Neural progenitor cell (in vitro differentiated cells): Measurements from ENCODE around the gene ESYT3. TPM values are rescaled to one million over a fixed set of nuclear protein-coding genes. Genes with fewer than 3 reads are reported as not detected.
A peak's percentile ranks its signal among the peaks of the same experiment; 100 is the strongest.

Experiments used
- DNase-seq: peaks from one replicate; pipeline ENCODE4 v3.0.0-alpha.2; 2016; ENCODE audit warnings: low spot score
- H2AFZ ChIP-seq: fragments of 200-600 bp; sonication (generic); replicated peaks from 2 replicates; pipeline ENCODE4 v1.6.1; 2016; ENCODE audit warnings: antibody characterized with exemption
- H3F3A ChIP-seq: fragments of 200-600 bp; sonication (generic); 2 replicates; pipeline ENCODE4 v1.6.1; 2016; ENCODE audit warnings: antibody characterized with exemption, low read depth
- H3K27ac ChIP-seq: fragments of 200-600 bp; sonication (generic); 2 replicates; pipeline ENCODE4 v1.5.1; 2016; ENCODE audit warnings: mild to moderate bottlenecking
- H3K27me3 ChIP-seq: fragments of 200-600 bp; sonication (generic); 2 replicates; pipeline ENCODE4 v1.6.1; 2016; ENCODE audit warnings: mild to moderate bottlenecking, moderate library complexity
- H3K36me3 ChIP-seq: fragments of 200-600 bp; sonication (generic); 2 replicates; pipeline ENCODE4 v1.5.1; 2016
- H3K4me1 ChIP-seq: fragments of 200-600 bp; sonication (generic); 2 replicates; pipeline ENCODE4 v1.6.1; 2016; ENCODE audit warnings: mixed run types
- H3K4me2 ChIP-seq: fragments of 200-600 bp; sonication (generic); 2 replicates; pipeline ENCODE4 v1.6.1; 2016
- H3K4me3 ChIP-seq: fragments of 200-600 bp; sonication (generic); 2 replicates; pipeline ENCODE4 v1.5.1; 2016
- H3K79me2 ChIP-seq: fragments of 200-600 bp; sonication (generic); 2 replicates; pipeline ENCODE4 v1.6.1; 2016; ENCODE audit warnings: low read depth
- H3K9ac ChIP-seq: fragments of 200-600 bp; sonication (generic); 2 replicates; pipeline ENCODE4 v1.6.1; 2016
- H3K9me3 ChIP-seq: fragments of 200-600 bp; sonication (generic); 2 replicates; pipeline ENCODE4 v1.5.1; 2016; ENCODE audit warnings: low read depth
- H4K20me1 ChIP-seq: fragments of 200-600 bp; sonication (generic); 2 replicates; pipeline ENCODE4 v1.6.1; 2016; ENCODE audit warnings: low read depth
- H3K27ac Mint-ChIP-seq: 3 replicates; pipeline ENCODE4 v1.8.0; 2021; ENCODE audit warnings: mixed read lengths
- H3K27me3 Mint-ChIP-seq: 2 replicates; pipeline ENCODE4 v1.8.0; 2022; ENCODE audit warnings: low read depth, mild to moderate bottlenecking, inconsistent platforms, moderate library complexity, mixed read lengths; ENCODE audit not compliant: insufficient read depth
- H3K36me3 Mint-ChIP-seq: 3 replicates; pipeline ENCODE4 v1.8.0; 2021; ENCODE audit warnings: mixed read lengths
- H3K4me1 Mint-ChIP-seq: 3 replicates; pipeline ENCODE4 v1.8.0; 2021; ENCODE audit warnings: mixed read lengths
- H3K4me3 Mint-ChIP-seq: 3 replicates; pipeline ENCODE4 v1.8.0; 2021; ENCODE audit warnings: mild to moderate bottlenecking, moderate library complexity, mixed read lengths
- H3K9me3 Mint-ChIP-seq: 3 replicates; pipeline ENCODE4 v1.8.0; 2020; ENCODE audit warnings: mixed read lengths
- EZH2 ChIP-seq: fragments of 200-600 bp; sonication (generic); IDR thresholded peaks from 2 replicates; pipeline ENCODE4 v1.6.1; 2017; ENCODE audit warnings: antibody characterized with exemption, mild to moderate bottlenecking, moderate library complexity
- EZH2phosphoT487 ChIP-seq: fragments of 200-600 bp; sonication (generic); IDR thresholded peaks from 2 replicates; pipeline ENCODE4 v1.6.1; 2017; ENCODE audit warnings: antibody characterized with exemption
- total RNA-seq: library from RNA; depleted of rRNA; stranded (reverse); fragments of >200 nt; gene quantifications from 2 replicates; pipeline ENCODE4 v1.2.3, GENCODE V29; 2015; ENCODE audit warnings: low replicate concordance
- TF ChIP-seq, protein P1 (sequence below): fragments of 200-600 bp; sonication (generic); IDR thresholded peaks from 2 replicates; pipeline ENCODE4 v1.5.1; 2017; ENCODE audit warnings: antibody characterized with exemption, mild to moderate bottlenecking

The ESYT3 gene
- total RNA-seq, 1 donor from 2014 or later = 1.4 TPM

DNA sequence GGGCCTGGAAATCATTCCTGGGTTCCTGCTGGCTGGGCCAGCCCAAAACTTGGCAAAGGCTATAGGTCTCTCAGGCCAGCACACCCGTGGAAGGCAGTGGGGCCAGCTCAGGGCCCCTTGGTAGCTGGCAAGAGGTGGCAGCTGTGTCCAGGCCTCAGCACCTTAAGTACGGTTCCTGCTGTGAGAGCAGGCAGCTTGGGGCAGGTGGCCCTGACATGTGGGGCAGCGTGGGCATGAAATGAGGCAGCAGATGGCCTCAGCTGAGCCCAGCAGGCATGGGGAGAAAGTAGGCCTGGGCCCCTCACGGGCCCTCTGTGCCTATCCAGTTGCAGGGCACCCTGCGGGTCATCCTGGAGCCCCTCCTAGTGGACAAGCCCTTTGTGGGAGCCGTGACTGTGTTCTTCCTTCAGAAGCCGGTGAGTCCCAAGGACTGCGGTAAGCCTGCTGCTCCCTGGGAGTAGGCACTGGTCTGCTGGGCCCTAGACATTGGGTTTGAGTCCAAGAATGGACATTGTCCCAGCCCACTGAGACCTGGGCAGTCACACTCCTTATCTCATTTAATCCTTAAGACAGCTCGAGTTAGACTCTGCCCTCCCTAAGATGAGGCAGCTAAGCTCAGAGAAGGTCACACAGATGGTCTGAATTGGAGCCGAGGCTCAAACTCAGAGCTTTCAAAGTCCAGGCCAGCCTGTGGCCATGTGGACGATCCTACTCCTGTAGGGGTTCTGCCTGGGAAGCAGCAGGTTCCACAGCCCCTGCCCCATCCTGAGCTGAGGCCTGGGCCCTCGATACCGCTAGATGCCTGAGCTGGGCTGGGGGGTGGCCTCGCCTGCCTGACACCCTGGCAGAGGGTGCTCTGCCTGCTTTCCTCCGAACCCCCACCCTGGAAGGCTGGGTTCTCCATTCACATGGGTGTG, 25.5 kb downstream of the ESYT3 start:
- no peak overlapping the region for H3K9ac ChIP-seq
- H3F3A ChIP-seq = no peaks in the 10 kb centered on the region
- H3K27ac ChIP-seq = no peak overlapping the region
- H3K27me3 Mint-ChIP-seq = peaks cover 6% of the 10 kb centered on the region
- TF ChIP-seq EZH2 (no peak), EZH2phosphoT487 (no peak)
- TF ChIP-seq, protein P1, sequence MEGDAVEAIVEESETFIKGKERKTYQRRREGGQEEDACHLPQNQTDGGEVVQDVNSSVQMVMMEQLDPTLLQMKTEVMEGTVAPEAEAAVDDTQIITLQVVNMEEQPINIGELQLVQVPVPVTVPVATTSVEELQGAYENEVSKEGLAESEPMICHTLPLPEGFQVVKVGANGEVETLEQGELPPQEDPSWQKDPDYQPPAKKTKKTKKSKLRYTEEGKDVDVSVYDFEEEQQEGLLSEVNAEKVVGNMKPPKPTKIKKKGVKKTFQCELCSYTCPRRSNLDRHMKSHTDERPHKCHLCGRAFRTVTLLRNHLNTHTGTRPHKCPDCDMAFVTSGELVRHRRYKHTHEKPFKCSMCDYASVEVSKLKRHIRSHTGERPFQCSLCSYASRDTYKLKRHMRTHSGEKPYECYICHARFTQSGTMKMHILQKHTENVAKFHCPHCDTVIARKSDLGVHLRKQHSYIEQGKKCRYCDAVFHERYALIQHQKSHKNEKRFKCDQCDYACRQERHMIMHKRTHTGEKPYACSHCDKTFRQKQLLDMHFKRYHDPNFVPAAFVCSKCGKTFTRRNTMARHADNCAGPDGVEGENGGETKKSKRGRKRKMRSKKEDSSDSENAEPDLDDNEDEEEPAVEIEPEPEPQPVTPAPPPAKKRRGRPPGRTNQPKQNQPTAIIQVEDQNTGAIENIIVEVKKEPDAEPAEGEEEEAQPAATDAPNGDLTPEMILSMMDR = no peak
- H3K4me3 ChIP-seq = no peak overlapping the region
- H3K36me3 Mint-ChIP-seq = no peaks in the 10 kb centered on the region
- no peaks in the 10 kb centered on the region for H4K20me1 ChIP-seq
- no peak overlapping the region for H3K4me2 ChIP-seq
- H3K79me2 ChIP-seq = no peaks in the 10 kb centered on the region
- peak overlapping the region; percentile 74 for H3K27ac Mint-ChIP-seq
- H3K4me1 Mint-ChIP-seq = peaks cover 4% of the 10 kb centered on the region
- no peak overlapping the region for H3K4me3 Mint-ChIP-seq
- no peaks in the 10 kb centered on the region for H3K36me3 ChIP-seq
- DNase-seq = no peak
- no peaks in the 10 kb centered on the region for H3K27me3 ChIP-seq
- no peaks in the 10 kb centered on the region for H3K9me3 ChIP-seq
- no peaks in the 10 kb centered on the region for H3K4me1 ChIP-seq
- H2AFZ ChIP-seq = no peak overlapping the region
- no peaks in the 10 kb centered on the region for H3K9me3 Mint-ChIP-seq

DNA sequence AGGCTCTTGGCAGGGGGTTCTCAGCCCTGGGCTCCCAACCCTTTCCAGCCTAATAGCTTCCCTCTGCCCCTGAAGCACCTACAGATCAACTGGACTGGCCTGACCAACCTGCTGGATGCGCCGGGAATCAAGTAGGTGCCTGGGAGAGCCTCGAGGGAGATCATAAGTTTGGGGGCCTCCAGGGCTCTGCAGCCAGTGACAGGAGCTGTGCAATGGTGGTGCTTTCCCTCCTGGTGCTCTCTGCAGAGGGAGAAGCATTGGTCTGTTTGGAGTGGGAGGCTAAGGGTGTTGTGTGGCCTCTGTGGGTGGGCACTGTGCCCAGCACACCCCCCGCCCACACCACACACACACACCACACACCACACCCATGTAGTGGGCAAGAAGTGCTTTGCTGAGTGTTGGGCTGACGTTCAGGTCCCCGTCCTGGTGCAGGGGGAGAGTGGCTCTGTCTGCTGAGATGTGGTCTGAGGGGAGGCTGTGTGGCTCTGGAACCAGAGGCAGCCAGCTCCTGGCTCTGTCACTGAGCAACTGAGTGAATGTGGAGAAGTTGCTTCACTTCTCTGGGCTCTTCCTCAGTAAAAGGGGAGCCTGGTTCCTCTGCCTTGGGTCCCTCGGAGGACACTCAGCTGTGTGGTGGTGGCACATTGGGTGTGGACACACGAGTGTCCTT, 26.3 kb downstream of the ESYT3 start:
- peaks cover 4% of the 10 kb centered on the region for H3K4me1 Mint-ChIP-seq

DNA sequence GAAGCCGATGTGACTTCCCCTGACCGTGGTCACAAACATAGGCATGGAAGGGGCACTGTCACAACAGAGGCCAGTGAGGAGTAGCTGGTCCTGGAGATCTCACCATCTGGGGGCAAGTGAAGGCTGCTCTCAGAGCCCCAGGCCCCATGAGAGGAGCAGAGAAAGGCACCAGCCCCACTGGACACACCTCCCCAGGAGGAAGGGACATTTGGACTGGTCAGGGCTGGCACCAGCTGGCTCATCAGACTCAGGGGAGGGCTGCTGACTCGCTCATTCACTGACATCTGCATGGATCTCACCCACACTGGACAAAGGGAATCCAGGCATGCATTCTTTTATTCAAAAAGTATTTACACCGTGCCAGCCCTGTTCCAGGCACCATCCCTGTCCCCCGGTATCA, 26.8 kb downstream of the ESYT3 start:
- H3K27ac ChIP-seq = no peak overlapping the region
- no peak overlapping the region for H3K9ac ChIP-seq
- H3K27me3 Mint-ChIP-seq = peaks cover 3% of the 10 kb centered on the region

More for the DNA sequence above, 26.3 kb downstream of the ESYT3 start:
- DNase-seq = no peak
- peaks cover 3% of the 10 kb centered on the region for H3K27me3 Mint-ChIP-seq
- H3K79me2 ChIP-seq = no peaks in the 10 kb centered on the region
- no peak overlapping the region for H3K4me3 Mint-ChIP-seq
- no peak overlapping the region for H3K4me3 ChIP-seq
- TF ChIP-seq, protein P1 = no peak
- TF ChIP-seq EZH2 = no peak
- TF ChIP-seq EZH2phosphoT487 = no peak
- no peak overlapping the region for H3K9ac ChIP-seq
- H3K4me2 ChIP-seq = no peak overlapping the region
- H3K9me3 Mint-ChIP-seq = no peaks in the 10 kb centered on the region
- no peak overlapping the region for H3K27ac Mint-ChIP-seq
- no peak overlapping the region for H2AFZ ChIP-seq
- no peaks in the 10 kb centered on the region for H3K4me1 ChIP-seq
- no peaks in the 10 kb centered on the region for H3K36me3 Mint-ChIP-seq
- H3F3A ChIP-seq = no peaks in the 10 kb centered on the region
- no peaks in the 10 kb centered on the region for H3K9me3 ChIP-seq
- H3K27me3 ChIP-seq = no peaks in the 10 kb centered on the region
- no peak overlapping the region for H3K27ac ChIP-seq
- H4K20me1 ChIP-seq = no peaks in the 10 kb centered on the region
- no peaks in the 10 kb centered on the region for H3K36me3 ChIP-seq

More for the DNA sequence above, 26.8 kb downstream of the ESYT3 start:
- H3K4me2 ChIP-seq = no peak overlapping the region
- H3K9me3 ChIP-seq = no peaks in the 10 kb centered on the region
- no peaks in the 10 kb centered on the region for H3K4me1 ChIP-seq
- no peak for DNase-seq
- H3K36me3 ChIP-seq = no peaks in the 10 kb centered on the region
- Mint-ChIP-seq H3K4me1 (peaks cover 4% of the 10 kb centered on the region), H3K36me3 (no peaks in the 10 kb centered on the region), H3K27ac (no peak overlapping the region), H3K9me3 (no peaks in the 10 kb centered on the region), H3K4me3 (no peak overlapping the region)
- no peak overlapping the region for H3K4me3 ChIP-seq
- no peaks in the 10 kb centered on the region for H3F3A ChIP-seq
- no peaks in the 10 kb centered on the region for H3K27me3 ChIP-seq
- no peaks in the 10 kb centered on the region for H4K20me1 ChIP-seq
- TF ChIP-seq EZH2phosphoT487 = no peak
- TF ChIP-seq EZH2 = no peak
- TF ChIP-seq, protein P1 = no peak
- no peak overlapping the region for H2AFZ ChIP-seq
- no peaks in the 10 kb centered on the region for H3K79me2 ChIP-seq
